GM12875 (cell line): ENCODE results near the gene B3GLCT.
A peak's percentile ranks its signal among the peaks of the same experiment; 100 is the strongest.

Experiments
- H3K4me3 ChIP-seq: one replicate; pipeline ENCODE4 v1.5.1; 2011; ENCODE audit warnings: low read depth, low read length, control low read depth
- CTCF ChIP-seq: IDR thresholded peaks from 2 replicates; pipeline ENCODE4 v1.5.1; 2011; ENCODE audit warnings: low read depth, mild to moderate bottlenecking, control low read depth, inconsistent platforms, low read length, moderate library complexity, borderline replicate concordance; ENCODE audit not compliant: insufficient read depth

The B3GLCT gene

GRCh38 chr13:31198519-31198918 is 1.3 kb upstream of the B3GLCT start:
- TF ChIP-seq CTCF, result no peak
- no peak overlapping the region for H3K4me3 ChIP-seq

DNA sequence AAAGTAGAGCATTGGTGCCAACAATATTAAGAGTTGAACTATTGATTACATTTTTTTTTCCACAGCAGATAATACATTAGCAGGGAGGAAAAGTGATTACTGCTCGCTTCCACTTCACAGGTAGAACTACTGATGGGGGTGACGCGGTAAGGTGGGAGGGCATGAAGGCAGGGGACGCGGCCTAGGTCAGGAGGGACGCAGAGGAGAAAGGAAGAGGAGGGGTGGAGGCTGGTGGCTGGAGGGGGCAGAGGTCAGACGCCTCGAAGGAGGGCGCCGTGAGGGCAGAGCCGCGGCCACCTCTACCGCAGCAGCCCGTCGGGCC is 287 bp upstream of the B3GLCT start:
- H3K4me3 ChIP-seq, result no peak overlapping the region
- no peak for TF ChIP-seq CTCF

GRCh38 chr13:31200637-31200971 is 829 bp downstream of the B3GLCT start:
- peak overlapping the region; percentile 60 for H3K4me3 ChIP-seq

DNA sequence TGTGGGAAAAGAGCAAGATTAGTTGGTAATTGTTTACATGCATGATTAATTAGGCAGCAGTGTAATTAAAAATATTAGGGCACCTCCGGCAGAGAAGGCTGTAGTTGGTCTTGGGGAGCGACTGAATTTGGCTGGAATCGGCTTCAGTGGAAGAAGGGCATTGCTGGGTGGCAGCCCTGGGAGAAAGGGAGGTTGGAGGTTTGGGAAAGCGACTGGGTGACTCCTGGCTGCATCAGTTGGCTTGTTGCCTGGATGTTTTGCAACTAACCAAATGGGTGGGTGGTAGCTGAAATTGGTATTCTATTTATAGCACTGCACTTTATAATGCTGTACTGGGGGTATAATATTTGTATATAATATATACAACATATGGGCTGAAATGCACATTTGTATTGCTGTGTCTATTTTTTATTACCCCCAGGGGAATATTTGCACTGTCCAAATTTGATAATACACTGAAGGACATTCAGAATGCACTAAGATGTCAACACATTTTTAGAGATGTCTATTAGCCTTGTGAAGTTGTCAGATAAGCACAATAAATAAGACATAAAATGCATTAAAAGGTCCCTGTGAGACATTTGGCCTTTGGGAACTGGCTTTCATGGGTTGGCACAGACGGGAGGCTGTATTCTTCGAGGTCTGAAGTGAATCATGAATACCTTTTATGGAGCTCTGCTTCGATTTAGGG is 1.7 kb downstream of the B3GLCT start:
- no peak overlapping the region for H3K4me3 ChIP-seq
- TF ChIP-seq CTCF, result no peak

More at GRCh38 chr13:31200637-31200971, 829 bp downstream of the B3GLCT start:
- TF ChIP-seq CTCF, result no peak

DNA sequence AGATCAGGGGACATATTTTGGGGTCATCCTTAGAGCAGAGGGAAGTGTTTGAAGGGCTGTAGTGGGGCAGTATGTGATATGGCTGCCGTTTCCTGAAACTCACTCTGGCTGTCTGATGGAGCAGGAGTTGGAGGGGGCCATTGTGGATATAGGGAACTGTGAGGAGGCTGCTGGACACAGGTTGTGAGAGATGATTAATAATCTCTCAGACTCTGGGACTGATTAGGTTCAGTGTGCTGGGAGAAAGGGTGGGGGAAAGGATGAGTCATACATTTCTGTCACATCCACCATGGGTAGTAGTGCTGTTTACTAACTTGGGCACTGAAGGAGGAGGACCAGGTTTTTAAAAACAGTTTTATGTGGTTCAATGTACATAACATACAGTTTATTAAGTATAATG is 4.8 kb downstream of the B3GLCT start:
- H3K4me3 ChIP-seq, result no peak overlapping the region
- TF ChIP-seq CTCF, result no peak

- no peak overlapping the region for H3K4me3 ChIP-seq
- TF ChIP-seq CTCF, result no peak
Observed at GRCh38 chr13:31207661-31208552, 8.1 kb downstream of the B3GLCT start.
